GM18526 (cell line): ENCODE data around the gene FNDC3A.

Experiments
- POLR2A ChIP-seq: IDR thresholded peaks from 3 replicates; pipeline ENCODE4 v1.6.1; 2011; ENCODE audit not compliant: insufficient read length; ENCODE audit errors: extremely low read depth

The FNDC3A gene

GRCh38 chr13:49213539-49213938 is 237.8 kb downstream of the FNDC3A start:
- TF ChIP-seq POLR2A = no peak

- TF ChIP-seq POLR2A = no peak
Observed at GRCh38 chr13:49213997-49214916, 238.5 kb downstream of the FNDC3A start.

- TF ChIP-seq POLR2A = no peak
Observed at GRCh38 chr13:49214917-49215376, 239.2 kb downstream of the FNDC3A start.

- no peak for TF ChIP-seq POLR2A
Observed at GRCh38 chr13:49216334-49216733, 240.6 kb downstream of the FNDC3A start.

- no peak for TF ChIP-seq POLR2A
Observed at GRCh38 chr13:49217962-49218492, 242.3 kb downstream of the FNDC3A start.

GRCh38 chr13:49218493-49219051 is 242.9 kb downstream of the FNDC3A start:
- TF ChIP-seq POLR2A = no peak

- no peak for TF ChIP-seq POLR2A
Observed at GRCh38 chr13:49219647-49220035, 243.9 kb downstream of the FNDC3A start.

- no peak for TF ChIP-seq POLR2A
Observed at GRCh38 chr13:49220036-49220855, 244.5 kb downstream of the FNDC3A start, which contains the start of gene MLNR. Gene MLNR, plus strand, starts transcription at chr13:49220338. Its CDS starts 0 bp downstream, at chr13:49220338.

- no peak for TF ChIP-seq POLR2A
Observed at GRCh38 chr13:49220856-49221589, 245.3 kb downstream of the FNDC3A start.

GRCh38 chr13:49221590-49221965 is 245.9 kb downstream of the FNDC3A start:
- no peak for TF ChIP-seq POLR2A

- no peak for TF ChIP-seq POLR2A
Observed at GRCh38 chr13:49225223-49226042, 249.7 kb downstream of the FNDC3A start.

GRCh38 chr13:49226613-49227012 is 250.9 kb downstream of the FNDC3A start:
- TF ChIP-seq POLR2A = no peak

GRCh38 chr13:49234741-49235140 is 259.0 kb downstream of the FNDC3A start:
- no peak for TF ChIP-seq POLR2A

GRCh38 chr13:49235856-49236431 is 260.2 kb downstream of the FNDC3A start:
- TF ChIP-seq POLR2A = no peak

- no peak for TF ChIP-seq POLR2A
Observed at GRCh38 chr13:49238621-49239020, 262.9 kb downstream of the FNDC3A start.
